HG02884 (cell line): Measurements from ENCODE around the gene ADAMTS12.

ENCODE experiments used
- ATAC-seq: cut with Tn5 transposase; IDR thresholded peaks from one replicate; pipeline ENCODE4 v1.9.1; 2021; ENCODE audit warnings: mild to moderate bottlenecking, moderate library complexity; ENCODE audit not compliant: unreplicated experiment

Gene ADAMTS12

DNA sequence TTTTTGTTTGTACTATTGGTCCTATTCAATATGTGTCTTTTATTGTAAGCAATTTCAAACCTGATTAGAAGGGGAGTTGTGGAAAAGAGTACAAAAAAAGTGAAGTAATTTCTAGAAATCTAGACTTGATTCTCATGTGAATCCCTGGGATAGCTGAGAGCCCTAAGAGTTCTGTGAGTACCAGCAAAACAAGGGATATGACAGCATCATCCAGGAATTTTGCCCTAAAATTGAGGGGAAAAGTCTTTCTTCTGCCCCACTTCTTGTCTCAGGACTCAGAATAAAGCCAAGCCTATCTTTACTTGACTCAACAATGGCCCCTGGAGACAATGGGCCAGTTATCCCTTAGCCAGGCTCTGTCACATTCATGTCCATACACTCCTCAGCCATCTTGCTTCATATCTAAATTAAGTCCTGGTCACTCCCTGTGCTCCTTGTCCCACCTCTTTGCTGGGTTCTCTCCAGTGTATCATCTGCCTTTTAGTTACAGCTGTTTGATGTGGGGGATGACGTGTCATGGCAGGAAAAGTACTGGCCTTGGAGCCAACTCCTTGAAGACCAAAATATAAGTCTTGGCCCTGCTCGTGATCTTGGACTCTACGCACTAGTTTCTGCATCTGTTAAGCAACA is 81.2 kb downstream of the ADAMTS12 start:
- ATAC-seq = no peak

DNA sequence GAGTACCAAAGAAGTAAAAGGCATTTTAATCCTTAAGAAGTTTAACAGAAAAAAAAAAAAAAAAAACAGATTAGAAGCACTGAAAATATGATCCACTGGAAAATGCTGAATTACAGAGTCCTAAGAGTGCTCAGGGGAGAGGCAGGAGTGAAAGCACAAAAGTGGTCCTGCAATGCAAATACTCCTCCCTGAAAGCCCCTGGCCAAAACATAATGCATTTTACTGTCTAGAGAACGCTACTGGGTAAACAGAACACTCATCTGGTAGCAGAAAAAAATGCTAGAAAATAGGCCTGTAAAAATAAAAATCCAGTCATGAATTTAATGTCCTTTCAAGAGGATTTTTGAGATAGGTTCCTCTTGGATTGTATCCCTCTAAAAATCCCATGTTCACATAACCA is 81.9 kb downstream of the ADAMTS12 start:
- ATAC-seq = no peak

DNA sequence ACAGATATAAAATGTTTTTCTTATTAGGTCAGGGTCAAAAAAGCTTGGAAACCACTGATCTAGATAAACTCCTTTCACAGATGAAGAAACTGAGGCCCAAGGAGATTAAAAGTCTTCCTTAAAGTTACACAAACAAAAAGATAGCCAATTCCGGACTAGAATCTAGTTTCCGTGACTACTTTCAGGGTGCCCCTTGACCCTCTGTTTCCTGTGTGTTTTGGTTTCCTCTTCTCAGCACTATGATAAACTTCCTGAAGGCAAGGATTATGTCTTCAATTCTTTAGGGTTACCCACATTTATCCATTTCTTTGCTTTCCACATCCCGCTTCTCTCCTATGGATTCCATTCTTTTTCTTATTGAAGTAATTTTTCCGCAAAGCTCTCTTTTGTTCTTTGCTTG is 83.1 kb downstream of the ADAMTS12 start:
- ATAC-seq = no peak

DNA sequence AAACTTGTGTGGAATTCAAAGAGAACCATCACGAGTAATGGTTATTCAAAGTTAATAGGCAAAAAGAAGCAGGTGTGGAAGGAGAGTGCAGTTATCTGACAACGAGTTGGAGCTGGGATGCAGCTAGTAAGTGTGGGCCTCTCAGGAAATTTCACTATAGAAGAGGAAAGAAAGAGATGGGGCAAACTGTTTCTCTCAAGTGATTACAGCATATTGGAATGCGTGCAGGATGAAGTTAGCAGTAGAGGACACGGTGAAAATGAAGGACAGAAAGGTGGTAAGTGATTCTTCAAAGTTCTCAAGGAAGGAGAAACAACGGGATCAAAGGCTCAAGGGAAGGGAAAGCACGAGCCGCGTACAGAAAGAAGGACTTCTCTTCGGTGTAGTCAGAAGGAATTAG is 84.0 kb downstream of the ADAMTS12 start:
- no peak for ATAC-seq

DNA sequence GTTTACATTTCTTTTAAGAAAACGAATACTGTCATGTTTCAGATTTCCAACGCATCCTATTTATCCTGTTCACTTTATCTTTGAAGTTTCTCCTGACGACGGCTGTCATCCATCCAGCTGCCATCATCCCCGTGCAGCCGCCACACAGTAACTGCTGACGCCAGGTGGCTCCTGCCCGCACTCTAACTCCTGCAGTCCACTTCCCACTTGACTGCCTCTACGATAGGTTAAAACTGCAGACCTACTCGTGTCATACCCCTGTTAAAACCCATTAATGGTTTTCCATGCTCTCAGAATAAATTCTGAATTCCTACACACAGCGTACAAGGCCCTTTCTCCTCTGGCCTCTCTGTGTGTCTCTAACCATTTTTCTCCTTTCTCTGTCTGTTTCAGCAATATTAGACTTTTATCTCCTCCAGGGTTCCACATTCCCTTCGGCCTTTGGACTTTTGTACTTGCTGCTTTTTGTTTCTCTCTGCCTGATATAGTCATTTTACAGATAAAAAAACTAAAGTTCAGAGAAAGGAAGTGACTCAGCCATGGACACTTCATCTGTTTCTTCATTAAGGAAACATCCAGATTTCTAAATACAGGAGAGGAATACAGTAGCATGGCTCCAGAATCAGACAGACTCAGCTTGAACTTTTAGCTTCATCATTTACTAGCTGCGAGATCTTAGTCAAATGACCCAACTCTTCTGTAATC is 84.9 kb downstream of the ADAMTS12 start:
- no peak for ATAC-seq

DNA sequence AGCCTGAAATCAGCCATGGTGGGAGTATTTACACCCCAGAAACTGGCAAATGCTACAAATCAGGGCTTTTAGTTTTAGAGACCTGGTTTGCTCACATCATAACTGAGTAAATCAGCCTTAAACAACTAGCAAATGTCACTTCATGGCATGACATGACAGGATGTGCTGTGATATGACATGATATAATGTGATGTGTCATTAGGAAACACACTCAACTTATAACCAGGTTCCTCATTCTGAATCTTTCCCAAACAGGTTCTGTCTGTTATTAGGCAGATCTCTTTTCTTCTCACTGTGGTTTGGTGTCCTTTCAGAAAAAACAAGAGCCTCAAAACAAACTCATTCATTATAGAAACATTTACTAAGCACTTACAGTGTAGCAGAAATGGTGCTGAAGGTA is 90.5 kb downstream of the ADAMTS12 start:
- peak; percentile 63 for ATAC-seq

DNA sequence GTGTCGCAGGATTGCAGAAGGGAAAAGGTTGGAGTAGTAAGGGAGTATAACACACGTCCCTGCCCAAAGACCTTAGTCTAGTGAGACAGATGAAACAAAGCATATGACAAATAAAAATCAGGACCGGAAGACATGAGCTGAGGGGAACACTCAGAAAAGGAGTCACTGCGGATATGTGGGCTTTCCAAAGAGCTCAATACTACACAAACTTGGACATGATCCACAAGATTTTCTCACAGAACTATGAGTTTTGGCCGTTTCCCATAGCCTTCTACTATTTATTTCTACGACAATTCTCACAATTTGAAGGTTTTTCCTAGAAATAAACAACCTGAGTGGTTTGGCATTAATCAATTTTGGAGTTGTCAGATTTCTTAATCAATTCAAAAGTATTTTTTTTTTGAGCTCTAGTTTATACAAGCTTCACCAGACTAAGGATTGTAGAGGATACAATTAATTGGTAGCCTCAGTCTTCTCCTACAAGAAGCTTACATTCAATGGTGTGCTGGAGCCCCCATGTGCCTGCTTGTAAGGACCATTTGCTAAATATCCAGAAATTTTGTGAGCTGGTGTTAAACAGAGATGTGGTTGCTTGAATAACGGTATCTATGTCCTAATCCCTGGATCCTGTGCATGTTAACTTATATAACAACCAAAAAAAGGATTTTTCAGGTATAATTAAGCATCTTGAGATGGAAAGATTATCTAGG is 91.4 kb downstream of the ADAMTS12 start:
- no peak for ATAC-seq

DNA sequence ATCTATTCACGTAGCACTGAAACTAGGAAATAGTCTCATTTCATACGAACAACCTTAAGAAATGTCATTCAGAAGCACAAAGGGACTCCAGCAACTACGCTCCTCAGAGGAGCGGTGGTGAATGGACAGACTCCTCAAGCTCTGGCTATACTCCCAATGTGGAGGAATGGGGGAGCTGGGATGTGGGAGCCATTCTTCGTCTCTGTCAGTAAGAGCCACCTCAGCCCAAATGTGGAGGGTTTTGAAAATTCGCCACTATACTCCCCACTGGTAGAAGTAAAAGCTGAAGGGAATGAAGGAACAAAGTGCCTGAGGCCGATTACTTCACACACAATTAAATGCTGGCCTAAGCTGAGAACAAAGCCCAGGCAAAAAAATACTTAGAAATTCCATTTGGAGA is 96.3 kb downstream of the ADAMTS12 start:
- no peak for ATAC-seq

DNA sequence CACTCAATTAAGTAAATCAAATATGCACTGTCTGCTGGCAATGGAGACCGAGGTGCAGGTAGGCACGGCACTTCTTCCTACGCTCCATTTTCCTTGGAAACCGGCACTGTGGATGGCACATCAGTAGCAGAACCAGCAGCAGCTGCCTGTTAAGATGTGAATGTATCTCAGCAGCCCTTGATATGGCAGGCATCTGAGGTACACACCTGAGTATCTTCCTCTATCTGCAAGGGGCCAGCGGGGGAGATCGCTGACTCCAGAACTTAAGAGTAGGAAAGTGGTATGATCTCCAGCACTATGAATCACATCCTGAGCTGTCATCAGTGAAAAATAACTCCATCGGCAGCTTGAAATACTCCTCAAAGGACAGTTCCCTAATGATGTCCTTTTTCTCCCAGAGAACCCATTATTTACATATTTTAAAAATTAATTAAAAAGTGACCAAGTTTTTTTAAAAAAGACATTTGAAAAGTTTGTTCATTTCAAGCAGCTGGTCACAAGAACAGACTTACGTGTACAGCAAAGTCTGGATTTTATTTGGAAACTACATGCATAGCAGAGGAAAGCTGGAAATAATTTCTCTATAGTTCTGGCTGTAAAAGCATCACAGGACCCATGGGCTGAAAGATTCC is 97.1 kb downstream of the ADAMTS12 start:
- no peak for ATAC-seq

DNA sequence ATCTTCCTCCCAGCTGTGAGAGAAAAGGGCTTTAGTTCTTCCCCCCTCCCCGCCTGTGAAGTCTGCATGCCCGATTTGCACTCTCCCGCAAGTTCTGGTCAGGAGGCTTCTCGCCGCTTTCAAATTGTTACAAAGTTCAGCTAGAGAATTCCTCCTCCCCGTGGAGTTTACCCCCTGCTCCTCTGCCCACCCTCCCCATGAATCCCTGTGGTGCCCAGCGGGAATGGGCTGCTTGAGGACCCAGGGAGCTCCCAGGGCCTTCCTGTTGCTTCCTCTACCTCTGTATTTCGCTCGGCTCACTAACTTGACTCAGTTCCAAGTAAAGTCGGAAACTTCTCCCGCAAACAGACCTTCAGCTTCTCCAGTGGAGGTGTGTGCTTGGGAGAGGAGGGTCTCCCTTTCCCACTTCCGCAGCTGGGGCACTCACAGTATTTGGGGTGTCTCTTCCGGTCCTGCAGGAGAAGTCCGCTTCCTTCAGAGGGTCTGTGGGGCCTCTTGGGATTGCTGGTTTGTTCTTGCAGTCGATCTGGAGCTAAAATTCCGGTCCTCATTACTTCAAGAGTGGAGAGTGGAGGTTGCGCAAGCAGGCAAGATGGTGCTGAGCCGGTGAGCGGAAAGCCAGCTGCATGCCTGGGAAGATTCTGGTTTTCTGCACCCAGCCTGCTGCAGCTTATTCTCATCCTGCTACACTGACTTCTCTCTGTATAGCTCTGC is 97.8 kb downstream of the ADAMTS12 start:
- no peak for ATAC-seq

DNA sequence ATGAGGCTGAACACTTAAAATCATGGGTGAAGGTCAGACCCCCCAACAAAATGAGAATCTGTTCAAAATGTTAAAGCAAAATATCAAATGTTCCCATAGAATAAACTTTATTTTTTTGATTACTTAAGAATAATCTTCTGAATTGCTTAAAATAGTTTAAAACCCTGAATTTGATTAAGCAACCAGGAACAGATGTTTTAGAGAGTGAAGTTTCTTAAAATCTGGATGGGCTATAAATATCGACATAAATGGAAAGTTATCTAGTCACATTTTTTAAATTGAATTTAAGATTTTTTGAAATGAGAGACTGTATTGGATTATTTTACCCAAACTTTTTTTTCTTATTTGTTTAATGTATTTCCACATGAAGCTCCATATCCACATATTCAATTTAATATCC is 98.5 kb downstream of the ADAMTS12 start:
- no peak for ATAC-seq

DNA sequence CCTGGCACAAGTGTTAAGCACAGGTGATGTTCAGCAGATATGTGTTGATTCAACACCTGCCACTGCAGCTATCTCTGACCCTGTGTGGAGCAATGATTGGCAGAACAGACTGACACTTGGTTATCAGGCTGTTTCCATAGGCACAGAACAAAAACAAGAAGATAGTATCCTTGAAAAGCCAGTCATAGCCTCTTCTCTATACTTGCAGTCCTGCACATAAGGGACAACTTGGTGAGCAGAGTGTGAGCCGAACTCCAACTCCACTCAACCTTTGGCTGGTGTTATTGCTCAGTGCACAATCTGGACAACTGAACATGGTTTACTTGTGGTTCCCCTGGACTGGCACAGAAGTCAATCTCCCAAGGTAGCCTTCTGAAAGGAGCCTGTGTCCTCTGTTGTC is 99.2 kb downstream of the ADAMTS12 start:
- no peak for ATAC-seq

DNA sequence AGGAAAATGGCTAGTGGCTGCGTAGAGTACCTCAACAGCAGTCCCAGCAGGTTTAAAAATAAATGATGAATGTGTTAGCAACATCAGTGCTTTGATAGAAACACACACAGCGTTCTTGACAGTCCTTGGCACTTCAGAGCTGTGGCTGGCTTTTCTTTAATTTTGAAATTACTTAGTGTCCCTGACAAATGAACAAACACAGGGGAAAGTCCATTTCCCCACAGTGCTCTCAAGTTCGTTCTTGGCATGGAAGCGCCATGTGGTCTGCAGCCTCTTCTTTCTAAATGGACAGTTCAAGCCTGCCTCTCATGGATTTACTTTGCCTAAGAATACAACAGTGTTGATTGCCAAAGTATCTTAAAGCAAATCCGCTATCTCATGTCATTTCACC is 102.2 kb downstream of the ADAMTS12 start:
- ATAC-seq = no peak

DNA sequence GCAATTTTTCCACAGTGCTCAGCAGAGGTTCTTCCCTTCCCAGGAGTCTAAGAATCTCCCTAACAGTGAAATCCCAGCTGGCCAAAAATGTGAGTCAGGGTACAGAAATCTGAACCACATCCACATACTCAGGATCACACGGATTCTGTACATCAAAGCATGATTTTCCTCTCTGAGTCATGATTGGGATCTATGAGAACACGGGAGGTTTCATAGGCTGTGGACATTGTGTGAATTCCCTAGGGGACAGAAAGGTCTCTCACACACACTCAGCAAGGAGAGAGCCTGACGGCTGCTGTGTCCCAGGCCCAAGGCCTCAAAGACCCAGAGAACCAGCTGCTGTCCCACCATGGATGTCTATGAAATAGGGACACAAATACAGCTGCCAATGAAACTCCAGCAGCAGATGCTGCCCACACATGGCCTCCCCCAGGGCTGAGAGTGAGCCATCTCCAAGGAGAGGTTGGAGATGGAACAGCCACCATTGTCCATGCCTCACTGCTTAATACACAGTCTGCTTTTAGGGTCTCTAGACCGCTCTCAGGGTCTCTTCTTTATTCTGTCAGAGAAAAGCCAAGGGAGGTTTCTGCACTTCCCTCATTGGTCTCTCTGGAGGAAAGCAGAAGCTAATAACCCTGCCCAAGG is 102.7 kb downstream of the ADAMTS12 start:
- no peak for ATAC-seq

DNA sequence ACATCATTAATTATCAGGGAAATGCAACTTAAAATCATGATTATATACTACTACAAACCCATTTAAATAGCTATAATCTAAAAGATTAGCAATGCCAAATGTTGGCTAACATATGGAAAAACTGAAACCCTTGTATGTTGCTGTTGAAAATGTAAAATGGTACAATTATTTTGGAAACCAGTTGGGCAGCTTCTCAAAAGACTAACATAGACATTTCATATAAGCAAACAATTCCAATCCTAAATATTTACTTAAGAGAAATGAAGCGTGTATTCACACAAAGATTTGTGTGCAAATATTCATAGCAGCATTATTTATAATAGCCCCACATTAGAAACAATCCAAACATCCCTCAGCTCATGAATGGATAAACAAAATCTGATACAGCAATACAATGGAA is 106.2 kb downstream of the ADAMTS12 start:
- no peak for ATAC-seq

DNA sequence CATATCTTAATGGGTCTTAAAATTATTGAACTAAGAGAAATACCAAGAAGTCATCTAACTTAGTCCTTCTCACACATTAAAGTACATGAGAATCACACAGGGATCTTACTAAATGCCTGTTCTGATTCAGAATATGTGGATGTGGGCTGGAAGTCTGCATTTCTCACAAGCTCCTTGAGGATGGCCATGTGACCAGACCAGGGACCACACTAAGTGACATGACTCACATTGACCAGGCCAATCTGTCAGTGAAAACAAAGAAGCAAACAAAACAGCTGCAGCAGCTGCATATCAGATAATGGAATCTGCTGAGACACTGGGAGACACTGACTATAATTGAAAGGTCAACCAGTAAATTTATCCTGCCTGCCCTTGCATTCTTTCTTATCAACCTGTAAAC is 110.5 kb downstream of the ADAMTS12 start:
- peak; percentile 62 for ATAC-seq

DNA sequence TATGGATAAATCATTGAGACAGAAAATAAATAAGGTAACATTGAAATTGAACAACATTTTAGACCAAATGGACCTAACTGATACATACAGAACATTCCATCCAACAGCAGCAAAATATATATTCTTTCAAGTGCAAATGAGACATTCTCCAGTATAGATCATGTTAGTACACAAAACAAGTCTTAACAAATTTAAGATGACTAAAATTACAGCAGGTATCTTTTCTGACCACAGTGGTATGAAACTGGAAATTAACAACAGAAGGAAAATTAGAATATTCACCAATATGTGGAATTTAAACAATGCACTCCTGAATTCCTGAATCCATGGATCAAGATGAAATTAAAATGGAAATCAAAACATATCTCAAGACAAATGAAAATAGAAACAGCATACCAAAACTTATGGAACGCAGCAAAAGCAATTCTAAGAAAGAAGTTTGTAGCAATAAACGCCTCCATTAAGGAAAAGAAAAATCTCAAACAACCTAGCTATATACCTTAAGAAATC is 115.6 kb downstream of the ADAMTS12 start:
- no peak for ATAC-seq

DNA sequence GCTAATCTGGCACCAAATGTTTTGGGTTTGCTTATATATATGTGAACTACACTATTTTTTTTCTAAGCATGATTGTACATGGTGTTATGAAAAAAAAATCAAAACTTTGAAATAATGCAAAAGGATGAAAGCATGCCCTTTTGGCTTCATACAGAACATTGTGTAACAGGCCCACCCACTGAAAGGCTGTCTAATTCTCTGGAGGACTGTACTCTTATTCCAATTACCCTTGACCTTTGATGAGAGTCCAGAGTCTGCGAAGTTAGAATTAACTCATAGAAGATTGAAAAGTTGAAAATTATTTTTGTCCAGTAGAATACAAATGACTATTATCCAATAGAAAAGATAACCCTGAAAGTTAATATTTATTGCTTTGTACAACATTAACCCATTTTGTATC is 117.4 kb downstream of the ADAMTS12 start:
- ATAC-seq = no peak

DNA sequence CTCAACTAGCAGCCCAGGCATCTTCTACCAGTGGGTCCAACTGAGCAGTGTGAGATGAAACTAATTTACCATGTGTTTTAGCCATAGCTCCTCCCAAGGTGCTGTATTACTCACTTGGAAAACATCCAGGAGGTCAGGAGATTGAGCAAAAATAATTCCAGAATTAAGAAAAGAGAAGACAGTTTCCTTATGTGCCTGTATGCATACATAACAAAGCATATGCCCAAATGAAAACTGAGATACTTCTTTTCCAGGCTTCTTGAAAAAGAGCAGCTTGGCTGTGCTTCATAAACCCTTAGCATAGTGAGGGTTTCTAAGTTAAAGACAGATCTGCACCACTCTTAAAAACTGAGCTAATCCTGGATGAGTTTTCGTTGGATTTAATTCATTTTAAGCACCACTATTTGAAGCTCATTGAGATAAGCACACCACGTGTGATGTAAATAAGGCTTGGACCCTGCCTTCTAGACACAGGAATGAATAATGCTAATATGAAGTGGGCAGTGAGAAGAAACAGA is 119.4 kb downstream of the ADAMTS12 start:
- ATAC-seq = no peak

DNA sequence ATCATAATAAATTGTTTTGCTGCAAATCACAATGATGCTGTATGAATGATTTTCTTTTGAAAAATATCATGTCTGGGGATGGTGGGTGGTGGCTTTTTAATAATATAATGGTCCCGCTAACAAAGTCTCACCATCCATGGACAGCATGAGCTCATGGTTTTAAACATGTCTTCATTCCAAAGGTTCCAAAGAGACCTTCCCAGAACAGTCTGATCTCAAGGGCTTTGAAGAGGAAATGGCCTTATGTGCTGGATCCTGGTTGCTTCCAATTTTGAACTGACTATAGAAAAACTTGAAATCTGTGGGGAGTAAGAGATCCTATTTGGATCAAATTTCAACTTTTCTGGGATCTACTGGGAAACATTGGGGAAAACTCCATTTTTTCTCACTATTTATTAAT is 121.8 kb downstream of the ADAMTS12 start:
- no peak for ATAC-seq
